Measurements from ENCODE around the gene SIRT3. TPM values are rescaled to one million over a fixed set of nuclear protein-coding genes. Genes with fewer than 3 reads are reported as not detected.
A peak's percentile ranks its signal among the peaks of the same experiment; 100 is the strongest.

SIRT3 gene
- total RNA-seq, 1 donor from 2014 or later, result 17.6 TPM

DNA sequence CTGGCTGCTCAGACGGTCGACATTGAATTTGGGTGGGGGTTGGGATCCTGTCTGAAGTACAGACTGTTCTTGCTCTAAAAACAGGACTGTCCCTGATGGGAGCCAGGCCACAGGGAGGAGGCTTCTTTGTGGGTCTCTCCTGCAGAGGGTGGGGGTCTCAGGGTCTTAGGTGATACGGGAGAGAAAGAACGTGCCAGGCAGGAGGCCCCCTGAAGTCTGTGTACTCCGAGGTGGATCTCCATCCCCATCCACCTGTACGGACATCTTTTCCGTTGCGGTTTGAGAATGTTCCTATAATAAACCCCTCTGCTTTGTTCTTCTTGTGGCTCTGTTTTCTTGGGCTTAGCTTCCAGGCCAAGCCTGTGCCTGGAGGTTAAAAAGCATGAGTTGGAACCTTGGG is 16.5 kb upstream of the SIRT3 start:
- Histone ChIP-seq H3K9me3 (no peaks in the 10 kb centered on the region), H3K4me1 (no peaks in the 10 kb centered on the region), H3K27ac (no peak overlapping the region), H3K4me3 (no peak overlapping the region), H3K36me3 (peaks cover 58% of the 10 kb centered on the region), H3K27me3 (ENCODE audit: low read depth) (no peaks in the 10 kb centered on the region)
- no peak for TF ChIP-seq CTCF (IDR thresholded peaks at IDR 0.05)
- intact Hi-C loops (cut with DNase I), result no loop called here
- no peak for ATAC-seq
- DNase-seq, result no peak

GRCh38 chr11:251550-251949 is 15.4 kb upstream of the SIRT3 start:
- no peak for TF ChIP-seq CTCF (IDR thresholded peaks at IDR 0.05)
- Histone ChIP-seq H3K9me3 (no peaks in the 10 kb centered on the region), H3K36me3 (peaks cover 69% of the 10 kb centered on the region), H3K27me3 (ENCODE audit: low read depth) (no peaks in the 10 kb centered on the region), H3K4me3 (no peak overlapping the region), H3K4me1 (no peaks in the 10 kb centered on the region), H3K27ac (no peak overlapping the region)
- ATAC-seq (no peak), DNase-seq (no peak)
- intact Hi-C loops (cut with DNase I), result no loop called here

DNA sequence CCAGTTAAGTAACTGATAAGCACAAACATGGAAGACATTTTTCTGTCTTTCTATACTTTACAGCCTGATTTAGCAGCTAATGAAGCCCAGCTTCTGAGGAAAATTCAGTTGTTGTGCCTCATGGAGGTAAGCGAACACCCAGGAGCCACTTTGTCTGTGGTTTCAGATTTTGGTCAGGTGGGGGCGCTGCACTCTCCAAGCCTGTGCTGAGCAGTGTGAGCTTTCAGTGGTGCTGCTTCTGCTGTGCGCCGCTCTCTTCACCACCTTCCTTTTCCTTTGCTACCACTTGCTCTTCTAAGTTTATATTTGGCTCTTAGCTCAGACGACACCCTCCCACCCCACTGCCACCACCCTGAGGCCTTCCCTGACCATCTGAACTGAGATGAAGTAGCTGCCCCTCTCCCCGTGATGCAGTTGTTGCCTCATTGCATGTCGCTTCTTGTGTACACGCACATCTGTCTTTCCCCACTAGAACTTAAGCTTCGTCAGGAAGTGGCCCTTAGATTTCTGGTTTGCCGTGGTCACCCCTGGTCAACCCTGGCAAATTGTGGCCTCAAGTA is 14.7 kb upstream of the SIRT3 start:
- Histone ChIP-seq H3K9me3 (no peaks in the 10 kb centered on the region), H3K27ac (no peak overlapping the region), H3K4me1 (no peaks in the 10 kb centered on the region), H3K4me3 (no peak overlapping the region), H3K27me3 (ENCODE audit: low read depth) (no peaks in the 10 kb centered on the region), H3K36me3 (peaks cover 77% of the 10 kb centered on the region)
- ATAC-seq, result peak; percentile 83
- peak; percentile 69 for TF ChIP-seq CTCF (IDR thresholded peaks at IDR 0.05)
- intact Hi-C loops (cut with DNase I), result no loop called here
- peak; percentile 77 for DNase-seq

GRCh38 chr11:250274-250673 is 14.1 kb upstream of the SIRT3 start:
- Histone ChIP-seq H3K9me3 (no peaks in the 10 kb centered on the region), H3K36me3 (peaks cover 80% of the 10 kb centered on the region), H3K4me1 (no peaks in the 10 kb centered on the region), H3K4me3 (no peak overlapping the region), H3K27me3 (ENCODE audit: low read depth) (no peaks in the 10 kb centered on the region), H3K27ac (no peak overlapping the region)
- DNase-seq (no peak), ATAC-seq (no peak)
- no peak for TF ChIP-seq CTCF (IDR thresholded peaks at IDR 0.05)
- intact Hi-C loops (cut with DNase I), result no loop called here

DNA sequence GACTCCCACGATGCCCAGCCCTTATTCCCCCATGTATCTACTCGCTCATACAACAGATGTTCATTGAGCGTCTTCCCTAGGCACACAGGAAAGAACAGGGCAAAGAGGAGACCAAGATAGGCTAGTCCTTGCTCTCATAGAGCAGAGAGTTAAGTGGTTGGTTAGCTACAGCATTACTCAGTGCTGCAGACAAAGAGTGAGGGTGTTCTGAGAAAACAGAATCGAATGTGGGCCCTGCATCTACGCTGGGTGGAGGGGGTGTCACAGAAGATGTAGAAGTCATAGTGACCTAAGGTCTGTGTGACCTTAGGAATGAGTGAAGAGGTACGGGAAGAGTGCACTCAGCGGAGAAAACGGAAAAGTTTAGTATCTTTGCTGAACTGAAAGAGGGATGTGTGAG is 12.9 kb upstream of the SIRT3 start:
- H3K4me1 ChIP-seq, result no peaks in the 10 kb centered on the region
- H3K27ac ChIP-seq, result no peak overlapping the region
- H3K27me3 ChIP-seq (ENCODE audit: low read depth), result no peaks in the 10 kb centered on the region
- H3K9me3 ChIP-seq, result no peaks in the 10 kb centered on the region
- no peak overlapping the region for H3K4me3 ChIP-seq
- no peak for DNase-seq
- TF ChIP-seq CTCF (IDR thresholded peaks at IDR 0.05), result no peak
- H3K36me3 ChIP-seq, result peaks cover 93% of the 10 kb centered on the region
- intact Hi-C loops (cut with DNase I), result no loop called here
- no peak for ATAC-seq

GRCh38 chr11:244376-244775 is 8.2 kb upstream of the SIRT3 start:
- TF ChIP-seq CTCF (IDR thresholded peaks at IDR 0.05), result no peak
- ATAC-seq, result no peak
- Histone ChIP-seq H3K9me3 (no peaks in the 10 kb centered on the region), H3K27me3 (ENCODE audit: low read depth) (no peaks in the 10 kb centered on the region), H3K4me3 (no peak overlapping the region), H3K36me3 (peaks cover 97% of the 10 kb centered on the region), H3K4me1 (no peaks in the 10 kb centered on the region), H3K27ac (no peak overlapping the region)
- intact Hi-C loops (cut with DNase I), result no loop called here
- no peak for DNase-seq

All from lower lobe of right lung (tissue), 2 donors.